Stimulated activated CD4-positive, alpha-beta T cell treated with anti-CD3 and anti-CD28 coated beads, Interleukin-4, amount 100 ng/mL, for 24 hours (primary cell): Measurements from ENCODE around the gene CETN2.
"Not testable (repeated sequence)": the region's sequence is repeated elsewhere in the genome, so short reads cannot be mapped to it uniquely, and the experiment has no call there.

ENCODE experiments used
- DNase-seq: peaks from one replicate; pipeline ENCODE4 v3.0.0-alpha.2; 2020

Gene CETN2

GRCh38 chrX:152830312-152831305 is at the start of gene CETN2, which contains the start of gene NSDHL:
Gene CETN2, minus strand, starts transcription at chrX:152830757. Its CDS starts 47 bp downstream, at chrX:152830710.
Gene NSDHL, plus strand, starts transcription at chrX:152831063. Its CDS starts 15,262 bp downstream, at chrX:152846325.
- DNase-seq = peak; percentile 94

- no peak for DNase-seq
These were observed 48.6 kb upstream of the CETN2 start for GRCh38 chrX:152878976-152879755.

- no peak for DNase-seq
These were observed 46.6 kb upstream of the CETN2 start for GRCh38 chrX:152876931-152877840.

GRCh38 chrX:152873361-152873760 is 42.8 kb upstream of the CETN2 start:
- no peak for DNase-seq

GRCh38 chrX:152872522-152872921 is 42.0 kb upstream of the CETN2 start:
- no peak for DNase-seq

GRCh38 chrX:152871260-152871659 is 40.7 kb upstream of the CETN2 start:
- DNase-seq = no peak

- no peak for DNase-seq
These were observed 39.4 kb upstream of the CETN2 start for GRCh38 chrX:152869972-152870371.

GRCh38 chrX:152866386-152866785 is 35.8 kb upstream of the CETN2 start:
- no peak for DNase-seq

GRCh38 chrX:152865232-152865920 is 34.8 kb upstream of the CETN2 start:
- no peak for DNase-seq

- no peak for DNase-seq
These were observed 31.3 kb upstream of the CETN2 start for GRCh38 chrX:152861826-152862225.

GRCh38 chrX:152861116-152861515 is 30.6 kb upstream of the CETN2 start:
- DNase-seq = no peak

- no peak for DNase-seq
These were observed 23.4 kb upstream of the CETN2 start for GRCh38 chrX:152853986-152854385.

- DNase-seq = no peak
These were observed 19.9 kb upstream of the CETN2 start for GRCh38 chrX:152850465-152850864.

GRCh38 chrX:152847281-152847680 is 16.7 kb upstream of the CETN2 start:
- no peak for DNase-seq

GRCh38 chrX:152845618-152846240 is 15.2 kb upstream of the CETN2 start:
- DNase-seq = no peak

GRCh38 chrX:152844256-152844655 is 13.7 kb upstream of the CETN2 start:
- no peak for DNase-seq

- DNase-seq = no peak
These were observed 13.3 kb upstream of the CETN2 start for GRCh38 chrX:152843852-152844251.

- DNase-seq = no peak
These were observed 12.3 kb upstream of the CETN2 start for GRCh38 chrX:152842772-152843338.

- DNase-seq = not testable (repeated sequence)
These were observed 4.9 kb upstream of the CETN2 start for GRCh38 chrX:152835470-152835869.

GRCh38 chrX:152833378-152833777 is 2.8 kb upstream of the CETN2 start:
- DNase-seq = no peak

- no peak for DNase-seq
These were observed 2.0 kb upstream of the CETN2 start for GRCh38 chrX:152832520-152832919.
